Body of pancreas (tissue), 4 donors: ENCODE data around the gene NOXA1.

ENCODE experiments used
- CTCF ChIP-seq, 7 experiments: fragments of 450-650 bp in 4 of 7; fragments of 200-600 bp in 3 of 7; sonication (generic) in 3 of 7; IDR thresholded peaks; one replicate each; pipeline ENCODE4 v1.5.1; 2016 to 2019; ENCODE audit warnings: antibody characterized with exemption in 7 of 7
- POLR2A ChIP-seq, 3 donors: fragments of 450-650 bp; IDR thresholded peaks; one replicate each; pipeline ENCODE4 v1.6.1; 2016; ENCODE audit warnings: antibody characterized with exemption in 3 of 3, mild to moderate bottlenecking in 2 of 3

- no peak for TF ChIP-seq POLR2A (IDR thresholded peaks at IDR 0.05)
- TF ChIP-seq CTCF (IDR thresholded peaks at IDR 0.05) = no peak
Observed at GRCh38 chr9:137449081-137449844, 26.1 kb downstream of the NOXA1 start.
